Measurements from ENCODE around the gene SGPL1.

DNA sequence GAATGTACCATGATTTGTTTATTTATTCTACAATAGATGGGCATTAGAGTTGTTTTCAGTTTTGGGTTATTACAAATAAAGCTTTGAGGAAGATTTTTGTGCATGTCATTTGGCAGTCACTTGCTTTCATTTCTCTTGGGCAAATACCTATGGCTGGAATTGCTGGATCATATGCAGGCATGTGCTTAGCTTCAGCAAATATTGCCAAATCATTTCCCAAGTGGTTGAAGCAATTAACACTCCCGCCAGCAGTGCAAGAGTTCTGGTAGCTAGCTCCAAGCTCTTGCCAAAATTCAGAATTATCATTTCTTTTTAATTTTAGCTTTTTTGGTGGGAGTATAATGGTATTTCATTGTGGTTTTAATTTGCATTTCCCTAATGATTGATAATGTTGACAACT lies 105.5 kb downstream of the SGPL1 start:
- TF ChIP-seq, protein P1, sequence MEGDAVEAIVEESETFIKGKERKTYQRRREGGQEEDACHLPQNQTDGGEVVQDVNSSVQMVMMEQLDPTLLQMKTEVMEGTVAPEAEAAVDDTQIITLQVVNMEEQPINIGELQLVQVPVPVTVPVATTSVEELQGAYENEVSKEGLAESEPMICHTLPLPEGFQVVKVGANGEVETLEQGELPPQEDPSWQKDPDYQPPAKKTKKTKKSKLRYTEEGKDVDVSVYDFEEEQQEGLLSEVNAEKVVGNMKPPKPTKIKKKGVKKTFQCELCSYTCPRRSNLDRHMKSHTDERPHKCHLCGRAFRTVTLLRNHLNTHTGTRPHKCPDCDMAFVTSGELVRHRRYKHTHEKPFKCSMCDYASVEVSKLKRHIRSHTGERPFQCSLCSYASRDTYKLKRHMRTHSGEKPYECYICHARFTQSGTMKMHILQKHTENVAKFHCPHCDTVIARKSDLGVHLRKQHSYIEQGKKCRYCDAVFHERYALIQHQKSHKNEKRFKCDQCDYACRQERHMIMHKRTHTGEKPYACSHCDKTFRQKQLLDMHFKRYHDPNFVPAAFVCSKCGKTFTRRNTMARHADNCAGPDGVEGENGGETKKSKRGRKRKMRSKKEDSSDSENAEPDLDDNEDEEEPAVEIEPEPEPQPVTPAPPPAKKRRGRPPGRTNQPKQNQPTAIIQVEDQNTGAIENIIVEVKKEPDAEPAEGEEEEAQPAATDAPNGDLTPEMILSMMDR (IDR thresholded peaks at IDR 0.05), result no peak
- TF ChIP-seq POLR2A (IDR thresholded peaks at IDR 0.05), result no peak
